Central memory CD4-positive, alpha-beta T cell (primary cell): ENCODE results near the gene PSMB2.
A peak's percentile ranks its signal among the peaks of the same experiment; 100 is the strongest.

Experiments used
- DNase-seq: peaks from one replicate; pipeline ENCODE4 v3.0.0; 2022

The PSMB2 gene

GRCh38 chr1:35570589-35571137, 70.7 kb downstream of the PSMB2 start:
- no peak for DNase-seq

GRCh38 chr1:35569936-35570335, 71.4 kb downstream of the PSMB2 start:
- no peak for DNase-seq

- peak; percentile 48 for DNase-seq
Measured at GRCh38 chr1:35568975-35569395, 72.3 kb downstream of the PSMB2 start.

DNA sequence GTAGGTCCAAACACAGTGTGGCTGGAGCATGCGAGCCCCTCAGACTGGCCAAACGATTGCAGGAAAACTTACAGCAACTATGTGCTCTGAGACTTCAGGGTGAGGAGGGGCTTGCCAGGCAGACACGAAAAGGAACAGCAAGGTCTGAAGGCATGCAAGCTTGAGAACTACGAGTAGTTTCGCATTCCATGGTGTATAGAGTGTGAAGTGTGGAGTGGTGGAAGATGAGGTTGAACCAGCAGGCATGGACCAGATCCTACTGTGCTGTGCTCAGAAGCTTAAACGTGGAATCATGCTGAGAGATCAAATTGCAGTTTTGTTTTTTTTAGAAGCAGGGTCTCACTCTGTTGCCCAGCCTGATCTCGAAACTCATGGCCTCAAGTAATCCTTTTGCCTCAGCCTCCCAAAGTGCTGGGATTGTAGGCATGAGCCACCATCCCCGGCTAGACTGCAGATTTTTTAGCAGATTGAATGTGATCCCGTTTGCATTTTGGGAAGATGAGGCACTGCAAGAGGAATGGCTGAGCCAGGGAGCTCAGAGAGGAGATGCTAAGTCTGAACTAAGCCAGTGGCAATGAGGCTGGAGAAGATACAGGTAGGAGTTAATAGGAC, 73.3 kb downstream of the PSMB2 start:
- no peak for DNase-seq

- no peak for DNase-seq
Measured at GRCh38 chr1:35565742-35566133, 75.6 kb downstream of the PSMB2 start.

GRCh38 chr1:35564884-35565741, 76.2 kb downstream of the PSMB2 start:
- no peak for DNase-seq

DNA sequence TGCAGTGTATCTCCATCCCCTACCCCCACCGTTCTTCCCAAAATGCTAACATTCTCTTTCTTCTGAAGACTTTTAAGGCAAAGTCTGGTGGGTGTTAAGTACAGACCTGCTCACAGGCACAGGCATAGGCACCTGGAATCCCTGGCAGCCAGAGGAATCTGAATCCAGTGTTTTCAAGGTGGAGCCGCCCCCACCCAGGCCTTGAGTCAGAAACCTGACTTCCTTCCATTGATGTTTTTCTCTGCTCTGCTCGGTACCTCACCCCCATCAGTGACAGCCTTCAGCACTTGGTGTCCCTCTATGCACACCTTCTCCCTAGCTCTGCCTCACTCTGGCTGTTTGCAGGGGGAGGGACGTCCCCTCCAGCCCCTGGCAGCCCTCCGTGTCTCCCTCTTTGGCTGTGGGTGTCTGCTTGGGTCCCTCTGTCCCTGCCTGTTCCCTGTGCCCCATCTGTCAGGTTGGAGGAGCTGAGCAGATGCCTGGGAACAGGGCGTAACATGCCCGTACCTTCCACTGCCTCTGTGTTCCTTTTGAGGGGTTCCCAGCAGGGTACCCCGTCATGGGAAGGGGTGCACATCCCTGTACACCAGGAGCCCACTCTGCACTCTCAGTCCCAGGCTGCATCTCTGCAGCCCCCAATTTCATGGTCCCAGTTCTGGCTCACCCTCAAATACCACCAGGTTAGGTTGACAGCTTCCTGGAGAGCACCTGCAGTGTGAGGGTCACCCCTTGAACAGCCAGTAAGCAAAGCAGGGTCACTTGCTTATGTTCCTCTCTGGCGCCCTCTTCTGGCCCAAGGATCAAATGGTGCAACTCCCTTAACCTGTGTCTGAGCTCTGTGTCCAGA, 77.1 kb downstream of the PSMB2 start:
- DNase-seq, result peak; percentile 67

DNA sequence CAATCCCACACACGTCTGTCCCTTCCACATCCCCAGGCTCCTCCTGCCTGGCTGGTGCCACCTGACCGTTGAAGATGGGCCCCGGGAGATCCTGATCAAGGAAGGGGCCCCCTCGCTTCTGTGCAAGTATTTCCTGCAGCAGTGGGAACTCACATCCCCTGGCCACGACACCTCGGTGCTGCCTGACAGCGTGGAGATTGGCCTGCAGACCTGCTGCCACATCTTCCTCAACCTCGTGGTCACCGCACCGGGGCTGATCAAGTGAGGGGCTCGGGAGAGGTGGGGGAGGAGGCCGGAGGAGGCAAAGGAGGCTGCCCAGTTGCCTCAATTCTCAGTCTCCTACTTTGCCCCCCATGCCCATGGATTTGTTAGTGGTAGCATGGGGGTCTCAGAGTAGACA, 78.2 kb downstream of the PSMB2 start:
- DNase-seq, result no peak

- DNase-seq, result no peak
Measured at GRCh38 chr1:35561972-35562680, 79.2 kb downstream of the PSMB2 start.

DNA sequence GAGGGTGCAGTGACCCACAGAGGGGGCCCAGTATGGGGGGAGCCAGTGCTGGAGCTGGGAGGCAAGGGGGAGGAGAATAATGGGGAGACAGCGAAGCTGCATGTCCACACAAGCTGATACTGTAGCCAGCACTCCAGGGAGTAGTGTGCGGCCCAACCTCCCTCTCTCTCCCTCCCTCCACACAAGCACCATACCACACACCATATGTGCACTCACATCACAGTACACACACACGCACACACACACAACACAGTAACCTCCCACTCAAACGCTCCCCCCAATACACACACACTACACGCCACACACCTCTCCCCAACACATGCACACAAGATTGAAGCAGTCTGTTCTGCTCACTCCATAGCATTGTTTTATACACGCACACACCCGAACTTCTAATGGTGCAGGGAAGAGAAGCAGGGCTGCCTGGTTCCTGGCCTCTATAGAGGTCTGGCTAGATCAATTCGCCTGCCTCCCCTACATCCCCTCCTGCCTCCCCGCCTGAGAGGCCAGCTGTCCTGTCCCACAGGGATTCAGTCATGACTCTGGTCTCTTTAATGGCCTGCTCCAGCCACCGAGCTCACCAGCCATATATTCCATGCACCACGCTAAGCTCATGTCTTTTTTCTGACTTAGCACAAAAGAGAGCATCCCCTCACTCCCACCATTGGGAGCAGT, 79.9 kb downstream of the PSMB2 start:
- DNase-seq, result no peak

DNA sequence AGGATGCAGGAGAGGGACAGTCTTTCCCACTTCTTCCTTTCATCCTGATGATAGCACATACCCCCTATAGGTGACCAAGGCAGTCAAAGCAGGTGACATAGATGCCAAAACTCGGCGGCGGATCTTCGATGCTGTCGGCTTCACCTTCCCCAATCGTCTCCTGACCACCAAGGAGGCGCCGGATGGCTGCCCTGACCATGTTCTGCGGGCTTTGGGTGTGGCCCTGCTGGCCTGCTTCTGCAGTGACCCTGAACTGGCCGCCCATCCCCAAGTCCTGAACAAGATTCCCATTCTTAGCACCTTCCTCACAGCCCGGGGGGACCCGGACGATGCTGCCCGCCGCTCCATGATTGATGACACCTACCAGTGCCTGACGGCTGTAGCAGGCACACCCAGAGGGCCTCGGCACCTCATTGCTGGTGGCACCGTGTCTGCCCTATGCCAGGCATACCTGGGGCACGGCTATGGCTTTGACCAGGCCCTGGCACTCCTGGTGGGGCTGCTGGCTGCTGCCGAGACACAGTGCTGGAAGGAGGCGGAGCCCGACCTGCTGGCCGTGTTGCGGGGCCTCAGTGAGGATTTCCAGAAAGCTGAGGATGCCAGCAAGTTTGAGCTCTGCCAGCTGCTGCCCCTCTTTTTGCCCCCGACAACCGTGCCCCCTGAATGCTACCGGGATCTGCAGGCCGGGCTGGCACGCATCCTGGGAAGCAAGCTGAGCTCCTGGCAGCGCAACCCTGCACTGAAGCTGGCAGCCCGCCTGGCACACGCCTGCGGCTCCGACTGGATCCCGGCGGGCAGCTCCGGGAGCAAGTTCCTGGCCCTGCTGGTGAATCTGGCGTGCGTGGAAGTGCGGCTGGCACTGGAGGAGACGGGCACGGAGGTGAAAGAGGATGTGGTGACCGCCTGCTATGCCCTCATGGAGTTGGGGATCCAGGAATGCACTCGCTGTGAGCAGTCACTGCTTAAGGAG, 80.8 kb downstream of the PSMB2 start:
- DNase-seq, result no peak

DNA sequence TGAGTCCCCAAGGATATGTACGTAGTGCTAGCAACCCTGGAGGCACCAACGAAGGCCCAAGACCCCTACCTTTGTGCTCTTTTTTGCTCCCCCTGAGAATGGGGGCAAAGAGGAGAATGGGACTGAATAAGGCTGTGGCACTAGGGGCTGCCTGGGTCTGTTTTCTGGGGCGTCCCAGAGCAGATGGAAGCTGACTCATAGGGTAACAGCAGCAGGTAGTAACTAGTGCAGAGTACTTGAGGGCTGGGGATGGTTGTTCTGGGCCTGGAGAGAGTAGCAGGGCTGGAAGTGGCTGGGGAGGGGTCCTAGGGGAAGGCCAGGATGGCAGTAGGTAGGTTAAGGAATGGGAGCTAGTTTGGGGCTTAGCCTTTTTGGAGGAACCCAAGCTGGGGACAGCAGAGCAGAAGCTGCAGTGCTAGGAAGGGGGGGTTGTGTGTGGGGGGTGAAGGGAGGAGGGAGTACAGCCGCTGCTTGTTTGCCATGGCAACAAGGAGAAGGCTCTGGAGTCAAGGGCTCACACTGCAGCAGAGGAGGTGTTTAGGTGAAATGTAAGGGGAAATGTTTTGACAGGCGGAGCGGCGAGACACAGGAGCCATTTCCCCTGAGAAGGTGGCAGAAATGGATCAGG, 81.9 kb downstream of the PSMB2 start:
- peak; percentile 40 for DNase-seq

- no peak for DNase-seq
Measured at GRCh38 chr1:35558374-35559316, 82.7 kb downstream of the PSMB2 start.

- peak; percentile 94 for DNase-seq
Measured at GRCh38 chr1:35557611-35558373, 83.5 kb downstream of the PSMB2 start, which contains the start of gene NCDN. TSS of gene NCDN (plus strand) at chr1:35557799. CDS start at chr1:35558191, 392 bp downstream.

DNA sequence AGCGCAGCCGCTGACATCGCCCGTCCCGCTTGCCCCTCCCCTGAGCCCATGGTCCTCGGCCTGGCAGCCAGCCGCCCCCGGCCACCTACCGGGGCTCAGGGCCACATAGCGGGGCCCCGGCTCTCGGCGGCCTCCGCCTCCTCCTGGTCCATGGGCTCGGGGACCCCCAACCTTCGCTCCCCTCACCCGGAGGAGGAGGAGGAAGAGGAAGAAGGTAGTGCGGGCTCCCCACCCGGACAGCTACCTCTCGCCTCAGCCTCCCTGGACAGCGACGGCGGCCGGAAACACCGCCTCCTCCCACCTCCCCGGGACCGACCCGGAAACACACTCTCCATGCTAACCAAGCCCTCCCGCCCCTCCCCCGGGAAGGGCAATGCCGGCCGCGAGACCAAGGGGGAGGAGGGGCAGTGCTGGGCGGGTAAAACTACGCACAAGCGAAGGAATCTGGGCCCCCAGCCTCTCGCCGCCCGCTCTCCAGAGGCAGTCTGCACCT, 84.2 kb downstream of the PSMB2 start, which contains the start of gene KIAA0319L:
Gene KIAA0319L, minus strand, starts transcription at position 286 of the 493 bp plus-strand sequence. CDS start 2,912 bp downstream, outside the sequence.
- DNase-seq, result no peak

DNA sequence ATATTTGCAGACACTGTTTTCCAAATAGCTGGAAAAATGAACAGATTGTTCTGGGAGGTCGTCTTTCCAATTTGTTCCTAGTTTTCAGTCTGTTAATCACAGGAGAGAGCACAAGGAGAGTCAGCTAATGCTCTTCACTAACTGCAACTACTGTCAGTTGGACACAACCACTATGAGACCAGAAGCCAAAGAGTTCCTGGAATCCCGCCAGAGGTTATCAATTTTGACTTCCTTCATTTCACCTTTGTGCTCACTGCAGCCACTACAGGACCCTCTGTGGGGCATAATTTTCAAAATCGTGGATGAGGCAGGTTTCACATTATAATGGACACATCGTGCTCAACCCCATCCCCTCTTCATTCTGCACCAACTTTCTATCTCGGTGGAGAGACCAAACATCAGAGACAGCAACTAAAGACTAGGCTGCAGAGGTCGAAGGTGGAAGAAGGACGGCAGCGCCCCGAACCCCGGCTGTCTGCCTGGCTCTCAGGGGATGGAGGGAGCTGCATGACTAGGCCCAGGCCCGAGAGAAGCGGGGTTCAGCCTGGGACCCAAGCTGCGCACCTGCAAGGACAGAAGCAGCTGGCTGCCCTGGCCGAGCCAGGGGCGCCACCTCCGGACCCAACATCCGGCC, 84.7 kb downstream of the PSMB2 start:
- no peak for DNase-seq
